ENCODE results near the gene ABL2.
"Not testable (repeated sequence)": the region's sequence is repeated elsewhere in the genome, so short reads cannot be mapped to it uniquely, and the experiment has no call there.

Gene ABL2

GRCh38 chr1:179229214-179230140 lies at the start of gene ABL2:
Gene ABL2 (minus strand): TSS chr1:179229677. CDS start chr1:179229397, 280 bp downstream.
- peak; percentile 6 to 53 (median 15) for DNase-seq

GRCh38 chr1:179278920-179279319 lies 49.4 kb upstream of the ABL2 start:
- no peak for DNase-seq

- DNase-seq, result not testable (repeated sequence)
These were observed 44.9 kb upstream of the ABL2 start for GRCh38 chr1:179274424-179274823.

- no peak for DNase-seq
These were observed 39.6 kb upstream of the ABL2 start for GRCh38 chr1:179269071-179269470.

GRCh38 chr1:179264507-179264906 lies 35.0 kb upstream of the ABL2 start:
- no peak for DNase-seq

- DNase-seq, result no peak
These were observed 33.6 kb upstream of the ABL2 start for GRCh38 chr1:179263121-179263520.

- DNase-seq, result no peak
These were observed 32.7 kb upstream of the ABL2 start for GRCh38 chr1:179262183-179262582.

- no peak for DNase-seq
These were observed 24.0 kb upstream of the ABL2 start for GRCh38 chr1:179253286-179253972.

GRCh38 chr1:179252606-179253005 lies 23.1 kb upstream of the ABL2 start:
- DNase-seq, result no peak

GRCh38 chr1:179251675-179252074 lies 22.2 kb upstream of the ABL2 start:
- no peak for DNase-seq

GRCh38 chr1:179247923-179248322 lies 18.4 kb upstream of the ABL2 start:
- DNase-seq, result no peak

- DNase-seq, result not testable (repeated sequence)
These were observed 15.9 kb upstream of the ABL2 start for GRCh38 chr1:179245426-179245825.

GRCh38 chr1:179241530-179242097 lies 12.1 kb upstream of the ABL2 start:
- no peak for DNase-seq

- no peak for DNase-seq
These were observed 7.7 kb upstream of the ABL2 start for GRCh38 chr1:179237222-179237621.

- no peak for DNase-seq
These were observed 5.4 kb upstream of the ABL2 start for GRCh38 chr1:179234863-179235262.

GRCh38 chr1:179231923-179232322 lies 2.4 kb upstream of the ABL2 start:
- DNase-seq, result no peak

- no peak for DNase-seq
These were observed 1.2 kb upstream of the ABL2 start for GRCh38 chr1:179230721-179231120.

GRCh38 chr1:179230251-179230650 lies 774 bp upstream of the ABL2 start:
- DNase-seq, result no peak

- DNase-seq, result no peak
These were observed 679 bp downstream of the ABL2 start for GRCh38 chr1:179228783-179229213.

GRCh38 chr1:179226738-179227137 lies 2.7 kb downstream of the ABL2 start:
- no peak for DNase-seq

GRCh38 chr1:179224466-179224865 lies 5.0 kb downstream of the ABL2 start:
- DNase-seq, result not testable (repeated sequence)

- DNase-seq, result not testable (repeated sequence)
These were observed 8.4 kb downstream of the ABL2 start for GRCh38 chr1:179221121-179221520.

- DNase-seq, result no peak
These were observed 11.5 kb downstream of the ABL2 start for GRCh38 chr1:179217943-179218507.

Data from activated naive CD4-positive, alpha-beta T cell (primary cell).